MM.1S (cell line): ENCODE measurements around the gene HS6ST1.

Experiments used
- DNase-seq: peaks from one replicate; pipeline ENCODE4 v3.0.0-alpha.2; 2015
- H2AFZ ChIP-seq: fragments of 300-600 bp; sonication (generic); 2 replicates; pipeline ENCODE4 v1.6.0; 2016; ENCODE audit warnings: antibody characterized with exemption, low read length
- H3F3A ChIP-seq: fragments of 300-600 bp; sonication (generic); 2 replicates; pipeline ENCODE4 v1.6.1; 2016; ENCODE audit warnings: mild to moderate bottlenecking, antibody characterized with exemption, low read length, moderate library complexity, mixed read lengths; ENCODE audit not compliant: insufficient read depth
- H3K27ac ChIP-seq: fragments of 300-600 bp; sonication (generic); 2 replicates; pipeline ENCODE4 v1.5.1; 2016; ENCODE audit warnings: mild to moderate bottlenecking, low read length
- H3K27me3 ChIP-seq: fragments of 300-600 bp; sonication (generic); replicated peaks from 2 replicates; pipeline ENCODE4 v1.6.0; 2016; ENCODE audit warnings: low read length; ENCODE audit not compliant: insufficient read depth
- H3K36me3 ChIP-seq: fragments of 300-600 bp; sonication (generic); replicated peaks from 2 replicates; pipeline ENCODE4 v1.6.1; 2016; ENCODE audit warnings: mild to moderate bottlenecking, low read length, mixed read lengths; ENCODE audit not compliant: insufficient read depth
- H3K4me1 ChIP-seq: fragments of 300-600 bp; sonication (generic); 2 replicates; pipeline ENCODE4 v1.6.1; 2016; ENCODE audit warnings: low read length, mixed read lengths
- H3K4me2 ChIP-seq: fragments of 300-600 bp; sonication (generic); 2 replicates; pipeline ENCODE4 v1.6.0; 2016; ENCODE audit warnings: low read depth, low read length
- H3K4me3 ChIP-seq: fragments of 300-600 bp; sonication (generic); 2 replicates; pipeline ENCODE4 v1.5.1; 2016; ENCODE audit warnings: low read length, mixed read lengths
- H3K79me2 ChIP-seq: fragments of 300-600 bp; sonication (generic); 2 replicates; pipeline ENCODE4 v1.6.1; 2016; ENCODE audit warnings: mixed run types, low read length, mixed read lengths
- H3K9ac ChIP-seq: fragments of 300-600 bp; sonication (generic); 2 replicates; pipeline ENCODE4 v1.6.1; 2016; ENCODE audit warnings: low read length, mixed read lengths
- H3K9me2 ChIP-seq: fragments of 300-600 bp; sonication (generic); replicated peaks from 2 replicates; pipeline ENCODE4 v1.6.1; 2016; ENCODE audit warnings: mild to moderate bottlenecking, low read length, mixed read lengths; ENCODE audit not compliant: insufficient read depth
- H3K9me3 ChIP-seq: fragments of 300-600 bp; sonication (generic); replicated peaks from 2 replicates; pipeline ENCODE4 v1.6.1; 2016; ENCODE audit warnings: mild to moderate bottlenecking, low read length, mixed read lengths; ENCODE audit not compliant: insufficient read depth
- H4K20me1 ChIP-seq: fragments of 300-600 bp; sonication (generic); 2 replicates; pipeline ENCODE4 v1.6.1; 2016; ENCODE audit warnings: mild to moderate bottlenecking, low read length, moderate library complexity, mixed read lengths; ENCODE audit not compliant: insufficient read depth
- EZH2 ChIP-seq: fragments of 300-600 bp; sonication (generic); optimal IDR thresholded peaks from 2 replicates; pipeline ENCODE3; 2017; ENCODE audit warnings: low read depth, mild to moderate bottlenecking, antibody characterized with exemption, low read length, mixed read lengths
- EZH2phosphoT487 ChIP-seq: fragments of 300-600 bp; sonication (generic); IDR thresholded peaks from 2 replicates; pipeline ENCODE4 v1.6.1; 2018; ENCODE audit warnings: antibody characterized with exemption, low read length
- TF ChIP-seq, protein P1 (sequence below): fragments of 300-600 bp; sonication (generic); IDR thresholded peaks from 2 replicates; pipeline ENCODE4 v1.5.1; 2016; ENCODE audit warnings: antibody characterized with exemption, low read length, mixed read lengths

HS6ST1 gene

DNA sequence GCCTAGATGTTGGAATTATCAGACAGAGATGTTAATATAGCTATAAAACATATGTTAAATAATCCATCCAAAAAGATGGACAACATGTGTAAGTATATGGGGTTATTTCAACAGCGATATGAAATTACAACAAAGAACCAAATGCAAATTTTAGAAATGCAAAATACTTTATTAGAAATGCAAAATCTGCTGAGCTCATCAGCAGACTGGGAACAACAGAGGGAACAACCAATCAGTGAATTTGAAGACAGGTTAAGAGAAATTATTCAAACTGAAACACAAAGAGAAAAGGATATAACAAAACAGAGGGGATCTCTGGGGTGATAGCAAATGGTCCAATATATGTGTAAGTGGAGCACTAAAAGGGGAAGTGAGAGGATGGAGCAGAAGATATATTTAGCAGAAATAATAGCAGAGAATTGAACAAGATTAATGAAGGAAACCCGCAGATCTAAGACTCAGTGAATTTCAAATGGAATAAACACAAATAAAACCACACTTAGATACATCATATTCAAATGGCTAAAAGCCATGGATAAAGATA is 13.5 kb upstream of the HS6ST1 start:
- Histone ChIP-seq H3K27me3 (no peaks in the 10 kb centered on the region), H3K9ac (no peak overlapping the region), H3K36me3 (no peaks in the 10 kb centered on the region), H4K20me1 (no peaks in the 10 kb centered on the region), H3K79me2 (no peaks in the 10 kb centered on the region), H3K4me2 (no peak overlapping the region), H3K27ac (no peak overlapping the region), H3K4me3 (no peak overlapping the region), H3F3A (no peaks in the 10 kb centered on the region), H2AFZ (no peak overlapping the region), H3K4me1 (no peaks in the 10 kb centered on the region), H3K9me3 (no peaks in the 10 kb centered on the region), H3K9me2 (no peaks in the 10 kb centered on the region)
- no peak for DNase-seq
- TF ChIP-seq EZH2 (no peak), EZH2phosphoT487 (no peak)
- TF ChIP-seq, protein P1, sequence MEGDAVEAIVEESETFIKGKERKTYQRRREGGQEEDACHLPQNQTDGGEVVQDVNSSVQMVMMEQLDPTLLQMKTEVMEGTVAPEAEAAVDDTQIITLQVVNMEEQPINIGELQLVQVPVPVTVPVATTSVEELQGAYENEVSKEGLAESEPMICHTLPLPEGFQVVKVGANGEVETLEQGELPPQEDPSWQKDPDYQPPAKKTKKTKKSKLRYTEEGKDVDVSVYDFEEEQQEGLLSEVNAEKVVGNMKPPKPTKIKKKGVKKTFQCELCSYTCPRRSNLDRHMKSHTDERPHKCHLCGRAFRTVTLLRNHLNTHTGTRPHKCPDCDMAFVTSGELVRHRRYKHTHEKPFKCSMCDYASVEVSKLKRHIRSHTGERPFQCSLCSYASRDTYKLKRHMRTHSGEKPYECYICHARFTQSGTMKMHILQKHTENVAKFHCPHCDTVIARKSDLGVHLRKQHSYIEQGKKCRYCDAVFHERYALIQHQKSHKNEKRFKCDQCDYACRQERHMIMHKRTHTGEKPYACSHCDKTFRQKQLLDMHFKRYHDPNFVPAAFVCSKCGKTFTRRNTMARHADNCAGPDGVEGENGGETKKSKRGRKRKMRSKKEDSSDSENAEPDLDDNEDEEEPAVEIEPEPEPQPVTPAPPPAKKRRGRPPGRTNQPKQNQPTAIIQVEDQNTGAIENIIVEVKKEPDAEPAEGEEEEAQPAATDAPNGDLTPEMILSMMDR = no peak

DNA sequence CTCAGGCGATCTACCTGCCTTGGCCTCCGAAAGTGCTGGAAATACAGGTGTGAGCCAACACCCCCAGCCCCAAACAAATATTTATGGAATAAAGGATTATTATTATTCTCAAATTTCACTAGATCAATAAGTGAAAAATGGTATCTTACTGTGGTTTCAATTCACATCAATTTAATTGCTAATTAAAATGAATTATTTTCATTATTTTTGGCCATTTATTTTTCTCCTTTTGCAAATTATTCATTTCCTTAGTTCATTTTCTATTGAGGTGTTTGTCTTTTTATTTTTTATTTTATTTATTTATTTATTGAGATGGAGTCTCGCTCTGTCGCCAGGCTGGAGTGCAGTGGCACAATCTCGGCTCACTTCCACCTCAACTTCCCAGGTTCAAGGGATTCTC is 11.9 kb upstream of the HS6ST1 start:
- no peak overlapping the region for H3K4me2 ChIP-seq
- H3K4me3 ChIP-seq = no peak overlapping the region
- no peaks in the 10 kb centered on the region for H3K9me3 ChIP-seq
- no peak overlapping the region for H3K9ac ChIP-seq
- H3K9me2 ChIP-seq = no peaks in the 10 kb centered on the region
- H3K4me1 ChIP-seq = no peaks in the 10 kb centered on the region
- H3F3A ChIP-seq = no peaks in the 10 kb centered on the region
- H3K27ac ChIP-seq = no peak overlapping the region
- H3K79me2 ChIP-seq = no peaks in the 10 kb centered on the region
- H2AFZ ChIP-seq = no peak overlapping the region
- H3K36me3 ChIP-seq = no peaks in the 10 kb centered on the region
- DNase-seq = no peak
- TF ChIP-seq EZH2phosphoT487 (no peak), EZH2 (no peak)
- TF ChIP-seq, protein P1 = no peak
- no peaks in the 10 kb centered on the region for H3K27me3 ChIP-seq
- no peaks in the 10 kb centered on the region for H4K20me1 ChIP-seq

DNA sequence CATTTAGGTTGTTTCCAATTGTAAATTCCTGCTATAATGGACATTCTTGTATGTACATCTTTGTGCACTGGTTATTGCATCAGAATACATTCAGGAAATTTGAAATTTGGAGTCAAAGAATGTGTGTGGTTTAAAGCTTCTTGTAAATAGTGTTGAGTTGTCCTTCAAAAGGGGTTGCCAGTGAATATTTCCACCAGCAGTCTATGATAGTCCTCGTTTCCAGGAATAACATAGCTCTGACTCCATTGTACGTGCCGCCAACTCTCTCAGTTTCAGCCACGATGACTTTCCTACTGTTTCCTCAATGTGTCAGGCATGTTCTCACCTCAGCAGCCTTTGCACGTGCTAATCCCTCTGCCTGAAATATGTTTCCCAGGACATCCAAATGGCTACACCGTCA is 10.9 kb upstream of the HS6ST1 start:
- Histone ChIP-seq H3K27ac (no peak overlapping the region), H3K36me3 (no peaks in the 10 kb centered on the region), H4K20me1 (no peaks in the 10 kb centered on the region), H3K79me2 (no peaks in the 10 kb centered on the region), H3K9me2 (no peaks in the 10 kb centered on the region), H3K27me3 (no peaks in the 10 kb centered on the region), H3K9ac (no peak overlapping the region), H3K9me3 (no peaks in the 10 kb centered on the region), H3K4me1 (no peaks in the 10 kb centered on the region), H3K4me2 (no peak overlapping the region), H2AFZ (no peak overlapping the region), H3K4me3 (no peak overlapping the region), H3F3A (no peaks in the 10 kb centered on the region)
- TF ChIP-seq, protein P1 = no peak
- TF ChIP-seq EZH2phosphoT487 = no peak
- TF ChIP-seq EZH2 = no peak
- DNase-seq = no peak
